ENCODE measurements around the gene CEMIP.

DNA sequence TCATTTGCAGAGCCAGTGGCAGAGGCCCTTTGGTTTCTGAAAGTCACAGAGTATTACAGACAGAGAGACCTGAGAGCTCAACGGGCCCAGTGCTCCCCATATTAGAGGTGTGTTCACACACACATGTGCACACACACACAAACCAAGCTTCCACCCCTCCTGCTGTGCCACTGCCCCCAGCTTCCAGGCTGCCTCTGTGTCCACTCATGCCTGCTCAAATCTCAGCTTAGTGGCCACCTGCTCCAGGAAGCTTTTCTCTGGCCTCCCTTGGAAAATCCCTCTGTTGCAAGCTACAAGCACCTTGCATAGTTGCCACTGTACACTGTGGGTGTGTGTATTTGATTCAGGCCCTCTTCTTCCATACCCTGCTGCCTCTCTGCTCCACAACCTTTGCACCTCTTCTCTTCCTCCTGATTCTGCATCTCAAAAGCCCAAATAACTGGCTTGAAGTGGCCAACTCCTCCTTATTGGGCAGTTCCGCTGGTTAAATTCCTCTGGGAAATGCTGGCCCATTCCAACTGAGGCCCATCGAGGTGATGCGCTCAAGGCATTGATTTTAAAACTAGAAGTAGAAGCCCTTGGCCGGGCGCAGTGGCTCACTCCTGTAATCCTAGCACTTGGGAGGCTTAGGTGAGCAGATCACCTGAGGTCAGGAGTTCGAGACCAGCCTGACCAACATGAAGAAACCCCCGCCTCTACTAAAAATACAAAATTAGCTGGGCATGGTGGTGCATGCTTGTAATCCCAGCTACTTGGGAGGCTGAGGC, 187.4 kb downstream of the CEMIP start:
- no peak for TF ChIP-seq ELF4 (IDR thresholded peaks at IDR 0.05)
- TF ChIP-seq SUZ12 (IDR thresholded peaks at IDR 0.05), result no peak
- TF ChIP-seq LEF1 (IDR thresholded peaks at IDR 0.05; ENCODE audit: borderline replicate concordance), result no peak
- TF ChIP-seq FOXA1 (IDR thresholded peaks at IDR 0.05), result no peak
- TF ChIP-seq TARDBP (IDR thresholded peaks at IDR 0.05), result no peak
- TF ChIP-seq SP1 (IDR thresholded peaks at IDR 0.05), result no peak
- TF ChIP-seq ZNF384 (IDR thresholded peaks at IDR 0.05), result no peak
- TF ChIP-seq BHLHE40 (IDR thresholded peaks at IDR 0.05; ENCODE audit: borderline replicate concordance), result no peak
- TF ChIP-seq CTBP1 (IDR thresholded peaks at IDR 0.05; ENCODE audit: borderline replicate concordance), result no peak
- no peak for TF ChIP-seq FOXM1 (IDR thresholded peaks at IDR 0.05; ENCODE audit: borderline replicate concordance)
